NCI-H187 treated with DMSO at 0.1 percent for 48 hours (cell line): Measurements from ENCODE around the gene IL24.

Experiments used
- DNase-seq: peaks from one replicate; lab custom pipeline; 2025; lab: John Stamatoyannopoulos, UW

The IL24 gene

GRCh38 chr1:206880314-206880713 is 16.9 kb upstream of the IL24 start:
- no peak for DNase-seq

DNA sequence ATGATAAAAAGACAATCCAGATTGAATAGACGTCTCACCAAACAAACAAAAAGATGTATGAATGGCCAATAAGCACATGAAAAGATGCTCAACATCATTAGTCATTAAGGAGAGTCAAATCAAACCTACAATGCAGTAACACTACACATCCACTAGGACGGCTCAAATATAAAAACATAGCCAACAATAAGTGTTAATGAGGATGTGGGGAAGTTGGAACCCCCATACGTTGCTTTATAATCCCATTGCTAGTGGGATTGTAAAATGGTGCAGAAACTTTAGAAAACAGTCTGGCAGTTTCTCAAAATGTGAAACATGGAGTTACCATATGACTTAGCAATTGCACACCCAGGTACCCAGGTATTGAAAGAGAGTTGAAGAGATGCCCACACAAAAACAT is 14.7 kb upstream of the IL24 start:
- DNase-seq: no peak

GRCh38 chr1:206883160-206883559 is 14.1 kb upstream of the IL24 start:
- no peak for DNase-seq

DNA sequence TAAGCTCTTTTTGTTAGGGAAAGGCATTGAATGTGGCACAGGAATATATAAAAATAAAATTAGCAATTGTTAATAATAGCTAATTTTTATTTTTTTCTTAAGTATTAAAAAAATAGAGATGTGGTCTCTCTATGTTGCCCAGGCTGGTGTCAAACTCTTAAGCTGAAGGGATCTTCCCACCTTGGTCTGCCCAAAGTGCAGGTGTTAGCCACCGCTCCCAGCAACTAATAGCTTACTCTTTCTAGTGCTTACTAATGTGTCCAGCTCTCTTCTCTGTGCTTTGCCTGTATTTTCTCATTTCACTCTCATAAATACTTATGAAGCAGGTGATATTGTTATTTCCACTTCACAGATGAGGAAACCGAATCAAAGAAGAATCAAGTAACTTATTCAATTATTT is 13.4 kb upstream of the IL24 start:
- DNase-seq: no peak

- no peak for DNase-seq
Measured at GRCh38 chr1:206885341-206886060, 11.7 kb upstream of the IL24 start.

DNA sequence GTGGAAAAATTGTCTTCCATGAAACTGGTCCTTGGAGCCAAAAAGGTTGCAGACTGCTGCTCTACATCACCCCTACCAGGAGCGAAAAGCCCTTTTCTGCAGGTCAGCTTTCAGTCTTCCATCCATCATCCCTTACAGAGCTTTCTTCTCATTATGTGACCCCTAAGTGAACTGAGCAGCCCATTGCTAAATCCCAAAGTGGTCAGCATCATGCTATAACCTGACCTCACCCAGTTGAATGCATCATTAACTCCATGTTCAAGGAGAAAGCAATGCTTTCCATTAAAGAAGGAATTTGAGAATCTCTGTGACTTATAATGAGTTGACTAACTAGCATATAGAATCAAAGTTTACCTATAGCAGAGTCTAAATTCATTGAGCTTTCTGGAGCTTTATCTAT is 10.4 kb upstream of the IL24 start:
- no peak for DNase-seq

DNA sequence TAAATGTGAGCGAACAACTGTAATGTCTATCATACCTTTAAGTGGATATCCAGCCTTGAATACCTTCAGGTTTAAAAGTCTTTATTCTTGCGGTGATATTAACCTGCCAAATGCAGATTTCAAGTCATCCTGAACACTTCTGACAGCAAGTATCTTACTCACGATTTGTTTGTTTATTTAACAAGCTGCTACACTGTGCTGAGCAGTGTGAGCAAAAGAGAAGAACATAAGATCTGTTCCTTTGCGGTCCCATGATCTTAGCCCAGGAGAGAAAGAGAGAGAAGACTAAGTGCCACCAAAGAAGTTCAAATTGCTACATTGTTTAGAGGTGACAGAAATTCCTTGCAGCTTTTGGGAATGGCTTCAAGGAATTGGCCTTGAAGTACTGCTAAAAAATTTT is 9.5 kb upstream of the IL24 start:
- no peak for DNase-seq

DNA sequence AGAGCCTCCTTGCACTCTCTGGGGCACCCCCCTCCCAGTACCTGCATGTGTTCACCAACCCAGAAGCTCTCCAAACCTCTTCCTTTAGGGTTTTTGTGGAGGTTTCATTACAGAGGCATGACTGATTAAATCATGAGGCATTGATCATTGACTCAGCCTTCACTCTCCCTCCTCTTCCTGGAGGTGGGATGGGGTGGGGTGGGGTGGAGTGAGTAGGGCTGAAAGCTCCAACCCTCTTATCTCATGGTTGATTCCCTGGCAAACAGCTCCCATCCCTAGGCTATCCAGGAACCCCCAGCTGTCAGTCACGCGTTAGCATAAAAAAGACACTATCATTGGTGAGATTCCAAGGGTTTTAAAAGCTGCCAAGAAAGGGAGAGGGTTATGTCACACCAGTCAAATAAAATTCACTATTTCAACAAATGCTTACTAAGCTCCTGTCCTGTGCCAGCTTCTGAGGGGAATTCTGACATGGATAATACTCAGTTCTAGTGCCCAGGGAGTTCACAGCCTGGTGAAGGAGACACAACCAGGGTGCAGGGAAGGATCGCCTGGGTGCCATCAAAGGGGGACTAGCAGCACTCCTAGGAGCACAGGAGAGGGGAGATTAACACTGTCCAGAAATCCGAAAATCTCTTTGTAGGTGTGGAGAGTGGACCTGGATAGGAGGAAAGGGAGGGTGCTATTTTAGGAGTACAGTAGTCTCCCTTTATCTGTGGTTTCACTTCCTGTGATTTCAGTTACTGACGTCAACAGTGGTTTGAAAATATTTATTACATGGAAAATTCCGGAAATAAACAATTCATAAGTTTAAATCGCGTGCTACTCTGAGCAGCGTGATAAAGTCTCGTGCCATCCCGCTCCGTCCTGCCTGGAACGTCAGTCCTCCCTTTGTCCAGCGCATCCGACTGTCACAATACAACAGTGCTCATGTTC is 6.8 kb upstream of the IL24 start:
- no peak for DNase-seq

DNA sequence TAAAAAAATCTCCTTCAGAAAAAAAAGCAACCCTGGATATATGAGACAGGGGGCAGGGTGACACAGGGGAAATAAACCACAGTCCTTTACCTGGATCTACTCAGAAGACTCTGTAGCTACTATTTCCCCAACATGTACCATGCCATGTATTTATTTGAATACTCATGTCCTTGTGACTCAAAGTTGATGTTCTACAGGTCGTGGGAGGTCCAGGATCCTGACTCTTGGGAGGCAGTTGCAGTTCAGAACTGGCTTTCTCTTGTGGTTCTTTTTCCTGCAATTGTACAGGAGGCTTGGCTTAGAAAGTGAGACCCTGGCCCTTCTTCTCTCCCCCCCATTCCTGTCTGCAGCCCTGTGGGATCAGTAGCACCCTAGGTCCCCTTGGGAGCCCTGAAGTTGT is 5.8 kb upstream of the IL24 start:
- DNase-seq: no peak

DNA sequence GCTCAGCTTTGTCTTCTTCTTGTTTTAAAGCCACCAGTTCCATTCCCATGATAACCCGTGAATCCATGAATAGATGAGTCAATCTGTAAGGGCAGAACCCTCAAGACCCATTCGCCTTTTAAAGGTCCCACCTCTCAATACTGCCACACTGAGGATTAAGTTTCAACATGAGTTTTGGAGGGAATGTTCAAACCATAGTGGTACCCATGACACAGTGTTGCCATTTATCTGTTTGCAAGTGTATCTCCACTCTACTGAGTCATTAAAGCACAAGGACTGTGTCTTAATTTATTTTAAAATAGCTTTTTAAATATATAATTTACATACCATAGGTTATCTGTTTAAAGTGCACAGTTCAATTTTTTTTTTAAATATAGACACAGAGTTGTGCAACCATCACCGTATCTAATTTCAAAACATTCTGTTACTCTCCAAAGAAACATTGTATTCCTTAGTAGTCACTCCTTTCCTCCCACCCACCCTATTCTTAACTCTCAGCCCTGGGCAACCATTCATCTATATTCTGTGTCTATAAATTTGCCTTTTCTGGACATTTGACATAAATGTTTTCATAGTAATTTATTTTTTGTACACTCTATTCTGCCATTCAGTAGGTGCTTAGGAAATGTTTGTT is 4.8 kb upstream of the IL24 start:
- no peak for DNase-seq

DNA sequence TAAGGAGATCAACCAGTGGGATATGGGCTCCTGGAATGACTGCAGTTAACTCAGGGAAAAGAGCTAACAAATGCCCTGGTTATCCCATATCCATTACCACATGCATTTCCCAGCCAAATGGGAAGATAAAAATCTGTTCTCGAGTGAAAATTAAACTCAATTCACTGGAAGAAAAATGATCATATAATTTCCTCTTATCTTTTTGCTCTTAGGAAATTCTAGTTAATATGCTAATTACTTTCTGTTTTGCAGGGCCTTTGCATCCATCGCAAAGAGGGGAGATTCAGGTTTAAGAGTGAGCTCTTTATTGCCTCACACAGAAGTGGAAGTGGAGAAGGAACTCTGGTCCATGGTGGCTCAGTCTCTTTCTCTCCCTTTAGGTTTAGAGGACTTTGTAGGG is 3.9 kb upstream of the IL24 start:
- DNase-seq: no peak

DNA sequence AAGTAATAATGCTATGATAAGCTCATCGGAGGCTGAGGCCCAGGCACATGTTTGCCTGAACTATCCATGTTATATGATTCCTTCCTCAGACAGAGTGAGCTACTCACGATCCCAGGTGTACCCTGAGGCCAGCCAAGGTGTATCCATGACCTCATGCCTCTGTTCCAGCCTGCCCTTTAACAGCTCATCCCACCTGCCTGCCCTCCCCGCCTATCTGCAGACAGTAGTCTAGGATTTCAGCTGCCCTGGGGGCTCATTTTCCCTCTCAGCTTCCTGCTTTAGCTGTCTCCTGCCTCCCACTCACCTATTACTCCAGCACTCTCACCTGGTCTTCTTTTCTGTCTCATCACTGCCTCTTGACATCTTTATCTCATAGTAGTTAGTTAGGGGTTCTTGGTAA is 1.9 kb upstream of the IL24 start:
- peak; percentile 79 for DNase-seq

- DNase-seq: peak; percentile 79
Measured at GRCh38 chr1:206895837-206896242, 1.4 kb upstream of the IL24 start.

DNA sequence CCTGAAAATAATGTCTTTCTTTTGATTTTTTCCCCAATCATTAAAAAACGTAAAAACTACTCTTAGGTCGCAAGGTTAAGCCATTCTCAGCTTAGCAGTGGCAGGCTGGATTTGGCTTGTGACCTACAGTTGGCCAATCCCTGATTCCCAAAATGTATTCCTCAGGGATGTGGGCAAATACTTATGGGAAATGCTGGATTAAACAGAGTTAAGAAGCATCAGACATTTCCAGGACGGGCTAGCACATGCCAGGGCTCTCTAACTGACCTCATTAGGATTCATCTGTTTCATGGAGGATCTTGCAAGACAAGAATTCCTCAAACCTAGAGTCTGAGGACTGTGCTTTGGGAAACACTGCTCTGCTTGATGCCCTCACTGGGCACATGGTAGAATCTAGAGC is 982 bp upstream of the IL24 start:
- no peak for DNase-seq

GRCh38 chr1:206898089-206898914 is 1.1 kb downstream of the IL24 start:
- peak; percentile 27 for DNase-seq

GRCh38 chr1:206898915-206899431 is 1.7 kb downstream of the IL24 start:
- DNase-seq: no peak

- no peak for DNase-seq
Measured at GRCh38 chr1:206899717-206900116, 2.5 kb downstream of the IL24 start.

DNA sequence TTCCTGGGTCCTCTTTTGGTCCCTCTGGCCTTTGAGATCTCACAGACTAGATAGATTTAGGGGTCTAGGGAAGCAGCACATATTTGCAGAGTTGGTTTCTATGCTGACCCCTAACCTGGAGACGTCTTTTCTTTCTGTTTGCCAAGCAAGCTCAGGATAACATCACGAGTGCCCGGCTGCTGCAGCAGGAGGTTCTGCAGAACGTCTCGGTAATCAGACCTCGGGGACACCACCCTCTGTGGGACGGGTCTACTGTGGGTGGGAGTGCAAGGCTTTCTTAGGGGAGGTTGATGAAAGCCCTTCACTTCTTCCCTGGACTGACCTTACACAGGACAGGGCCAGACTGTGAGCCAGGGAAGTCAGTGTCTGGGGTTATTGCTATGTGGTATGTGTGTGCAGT is 2.9 kb downstream of the IL24 start:
- DNase-seq: no peak

- no peak for DNase-seq
Measured at GRCh38 chr1:206901944-206902343, 4.7 kb downstream of the IL24 start.

- no peak for DNase-seq
Measured at GRCh38 chr1:206902702-206903101, 5.5 kb downstream of the IL24 start.

- no peak for DNase-seq
Measured at GRCh38 chr1:206903687-206904086, 6.4 kb downstream of the IL24 start.
